Nephron (organoid): ENCODE results near the gene ARL15.
"Not testable (repeated sequence)": the region's sequence is repeated elsewhere in the genome, so short reads cannot be mapped to it uniquely, and the experiment has no call there.

Source experiments
- H3K27ac Mint-ChIP-seq, 3 experiments: 2 replicates each; pipeline ENCODE4 v1.8.0; 2020; ENCODE audit warnings: mixed read lengths in 3 of 3, mild to moderate bottlenecking in 2 of 3, moderate library complexity in 1 of 3
- H3K27me3 Mint-ChIP-seq: 2 replicates; pipeline ENCODE4 v1.8.0; 2021; ENCODE audit warnings: low read depth, mild to moderate bottlenecking, moderate library complexity, mixed read lengths
- H3K36me3 Mint-ChIP-seq: 2 replicates; pipeline ENCODE4 v1.8.0; 2020; ENCODE audit warnings: low read depth, mixed read lengths
- H3K4me1 Mint-ChIP-seq: 2 replicates; pipeline ENCODE4 v1.8.0; 2020; ENCODE audit warnings: mixed read lengths
- H3K4me3 Mint-ChIP-seq, 3 experiments: 2 replicates each; pipeline ENCODE4 v1.8.0; 2020; ENCODE audit warnings: mild to moderate bottlenecking in 3 of 3, mixed read lengths in 3 of 3, moderate library complexity in 2 of 3
- H3K9me3 Mint-ChIP-seq: 2 replicates; pipeline ENCODE4 v1.8.0; 2020; ENCODE audit warnings: mixed read lengths
- TF ChIP-seq, protein P1 (sequence below), 3 experiments: fragments of 200-600 bp; sonication (generic); IDR thresholded peaks; one replicate each; pipeline ENCODE4 v1.5.0; 2021; ENCODE audit warnings: antibody characterized with exemption in 3 of 3; ENCODE audit not compliant: unreplicated experiment in 3 of 3

ARL15 gene

DNA sequence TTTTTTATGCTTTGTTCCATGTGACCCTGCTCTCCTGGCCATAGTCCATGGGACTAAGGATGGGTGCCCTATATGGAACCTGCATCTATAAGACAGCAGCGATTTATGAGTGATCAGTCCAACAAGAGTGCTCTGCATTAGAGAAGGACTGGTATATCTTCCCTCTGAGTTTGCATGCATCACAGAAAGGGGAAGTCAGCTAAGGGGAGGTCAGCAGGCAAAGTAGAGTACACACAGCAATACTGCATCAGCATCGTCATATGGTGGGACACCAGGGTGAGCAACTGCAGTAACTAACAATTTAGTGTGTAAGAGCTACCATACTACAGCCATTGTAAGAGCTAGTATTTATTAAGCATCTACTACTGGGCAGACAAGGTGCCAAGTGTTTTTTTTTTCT, 438.6 kb downstream of the ARL15 start:
- Mint-ChIP-seq H3K4me3 (no peak overlapping the region), H3K9me3 (peaks cover 10% of the 10 kb centered on the region), H3K36me3 (peaks cover 5% of the 10 kb centered on the region), H3K27me3 (no peaks in the 10 kb centered on the region), H3K27ac (no peak overlapping the region), H3K4me1 (no peaks in the 10 kb centered on the region)
- TF ChIP-seq, protein P1, sequence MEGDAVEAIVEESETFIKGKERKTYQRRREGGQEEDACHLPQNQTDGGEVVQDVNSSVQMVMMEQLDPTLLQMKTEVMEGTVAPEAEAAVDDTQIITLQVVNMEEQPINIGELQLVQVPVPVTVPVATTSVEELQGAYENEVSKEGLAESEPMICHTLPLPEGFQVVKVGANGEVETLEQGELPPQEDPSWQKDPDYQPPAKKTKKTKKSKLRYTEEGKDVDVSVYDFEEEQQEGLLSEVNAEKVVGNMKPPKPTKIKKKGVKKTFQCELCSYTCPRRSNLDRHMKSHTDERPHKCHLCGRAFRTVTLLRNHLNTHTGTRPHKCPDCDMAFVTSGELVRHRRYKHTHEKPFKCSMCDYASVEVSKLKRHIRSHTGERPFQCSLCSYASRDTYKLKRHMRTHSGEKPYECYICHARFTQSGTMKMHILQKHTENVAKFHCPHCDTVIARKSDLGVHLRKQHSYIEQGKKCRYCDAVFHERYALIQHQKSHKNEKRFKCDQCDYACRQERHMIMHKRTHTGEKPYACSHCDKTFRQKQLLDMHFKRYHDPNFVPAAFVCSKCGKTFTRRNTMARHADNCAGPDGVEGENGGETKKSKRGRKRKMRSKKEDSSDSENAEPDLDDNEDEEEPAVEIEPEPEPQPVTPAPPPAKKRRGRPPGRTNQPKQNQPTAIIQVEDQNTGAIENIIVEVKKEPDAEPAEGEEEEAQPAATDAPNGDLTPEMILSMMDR (IDR thresholded peaks at IDR 0.05; ENCODE audit: unreplicated experiment in 3 of 3), result no peak

DNA sequence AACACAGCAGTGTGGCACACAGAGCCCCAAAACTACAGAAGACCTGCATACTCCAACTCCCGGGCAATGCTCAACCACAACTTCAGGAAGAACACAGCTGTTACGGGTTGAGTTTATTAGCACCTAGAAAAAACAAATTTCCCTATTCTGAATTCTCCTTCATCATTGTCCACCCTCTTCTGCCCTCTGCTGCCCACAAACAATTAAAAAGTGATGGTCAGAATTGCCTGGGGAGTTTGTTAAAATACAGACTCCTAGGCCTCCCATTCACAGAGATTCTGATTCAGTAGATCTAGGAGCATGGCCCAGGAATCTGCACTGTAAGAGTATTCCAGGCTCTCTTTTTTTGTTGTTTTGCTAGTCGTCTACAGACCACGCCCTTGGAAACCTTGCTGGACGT, 439.3 kb downstream of the ARL15 start:
- Mint-ChIP-seq H3K27me3 (no peaks in the 10 kb centered on the region), H3K9me3 (peaks cover 10% of the 10 kb centered on the region), H3K4me1 (no peaks in the 10 kb centered on the region), H3K4me3 (no peak overlapping the region), H3K27ac (no peak overlapping the region), H3K36me3 (peaks cover 5% of the 10 kb centered on the region)
- TF ChIP-seq, protein P1 (IDR thresholded peaks at IDR 0.05; ENCODE audit: unreplicated experiment in 3 of 3), result no peak

DNA sequence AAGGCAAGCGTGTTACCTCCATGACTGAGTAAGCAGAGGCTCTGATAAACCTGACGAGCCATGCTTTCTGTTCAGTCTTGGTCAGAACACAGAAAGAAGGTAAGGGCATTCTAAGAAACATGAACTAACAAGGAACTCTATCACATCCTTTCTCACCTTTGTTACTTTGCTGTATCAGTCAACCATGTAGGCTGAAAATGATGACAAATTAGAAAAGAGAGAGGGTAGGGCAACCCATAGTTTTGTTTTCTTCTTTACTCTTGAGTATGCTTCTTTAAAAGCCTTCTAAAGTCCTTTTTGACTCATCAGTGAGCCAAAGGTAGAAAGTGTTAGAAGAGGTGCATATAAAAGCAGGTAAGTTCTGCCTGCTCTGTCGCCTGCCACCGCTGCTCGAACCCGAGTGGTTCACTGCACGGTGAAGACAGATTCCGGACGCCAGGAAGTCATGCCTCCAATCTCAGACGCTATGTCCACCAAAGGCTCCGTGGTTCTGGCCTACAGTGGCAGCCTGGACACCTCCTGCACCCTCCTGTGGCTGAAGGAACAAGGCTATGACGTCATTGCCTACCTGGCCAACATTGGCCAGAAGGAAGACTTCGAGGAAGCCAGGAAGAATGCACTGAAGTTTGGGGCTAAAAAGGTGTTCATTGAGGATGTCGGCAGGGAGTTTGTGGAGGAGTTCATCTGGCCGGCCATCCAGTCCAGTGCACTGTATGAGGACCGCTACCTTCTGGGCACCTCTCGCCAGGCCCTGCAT, 451.5 kb downstream of the ARL15 start:
- no peaks in the 10 kb centered on the region for H3K4me1 Mint-ChIP-seq
- H3K36me3 Mint-ChIP-seq, result peaks cover 4% of the 10 kb centered on the region
- H3K9me3 Mint-ChIP-seq, result peaks cover 26% of the 10 kb centered on the region
- no peak overlapping the region for H3K4me3 Mint-ChIP-seq
- H3K27ac Mint-ChIP-seq, result no peak overlapping the region
- peaks cover 4% of the 10 kb centered on the region for H3K27me3 Mint-ChIP-seq
- TF ChIP-seq, protein P1 (IDR thresholded peaks at IDR 0.05; ENCODE audit: unreplicated experiment in 3 of 3), result no peak

DNA sequence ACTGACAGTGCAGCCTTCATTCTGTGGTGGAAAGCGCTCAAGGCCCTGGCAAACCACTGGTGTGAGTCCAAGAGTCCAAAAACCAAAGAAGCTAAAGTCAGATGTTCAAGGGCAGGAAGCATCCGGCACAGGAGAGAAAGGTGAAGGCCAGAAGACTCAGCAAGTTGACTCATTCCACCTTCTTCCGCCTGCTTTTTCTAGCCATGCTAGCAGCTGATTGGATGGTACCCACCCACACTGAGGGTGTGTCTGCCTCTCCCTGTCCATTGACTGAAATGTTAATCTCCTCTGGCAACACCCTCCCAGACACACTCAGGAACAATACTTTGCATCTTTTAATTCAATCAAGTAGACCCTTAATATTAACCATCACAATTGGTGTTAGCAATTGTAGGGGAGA, 453.9 kb downstream of the ARL15 start:
- Mint-ChIP-seq H3K9me3 (peaks cover 41% of the 10 kb centered on the region), H3K4me1 (no peaks in the 10 kb centered on the region), H3K27me3 (peaks cover 4% of the 10 kb centered on the region), H3K36me3 (peaks cover 4% of the 10 kb centered on the region), H3K4me3 (no peak overlapping the region), H3K27ac (no peak overlapping the region)
- TF ChIP-seq, protein P1 (IDR thresholded peaks at IDR 0.05; ENCODE audit: unreplicated experiment in 3 of 3), result no peak

DNA sequence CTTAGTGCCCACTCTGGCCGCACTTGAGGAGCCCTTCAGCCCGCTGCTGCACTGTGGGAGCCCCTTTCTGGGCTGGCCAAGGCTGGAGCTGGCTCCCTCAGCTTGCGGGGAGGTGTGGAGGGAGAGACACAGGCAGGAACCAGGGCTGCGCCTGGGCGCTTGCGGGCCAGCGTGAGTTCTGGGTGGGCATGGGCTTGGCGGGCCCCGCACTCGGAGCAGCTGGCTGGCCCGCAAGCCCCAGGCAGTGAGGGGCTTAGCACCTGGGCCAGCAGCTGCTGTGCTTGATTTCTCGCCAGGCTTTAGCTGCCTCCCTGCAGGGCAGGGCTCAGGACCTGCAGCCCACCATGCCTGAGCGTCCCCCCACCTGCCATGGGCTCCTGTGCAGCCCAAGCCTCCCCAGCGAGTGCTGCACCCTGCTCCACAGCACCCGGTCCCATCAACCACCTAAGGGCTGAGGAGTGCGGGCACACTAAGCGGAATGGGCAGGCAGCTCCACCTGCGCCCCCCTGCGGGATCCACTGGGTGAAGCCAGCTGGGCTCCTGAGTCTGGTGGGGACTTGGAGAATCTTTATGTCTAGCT, 473.4 kb downstream of the ARL15 start:
- not testable (repeated sequence) for H3K27ac Mint-ChIP-seq, H3K4me1 Mint-ChIP-seq, H3K4me3 Mint-ChIP-seq, H3K36me3 Mint-ChIP-seq, H3K27me3 Mint-ChIP-seq
- peaks cover 29% of the 10 kb centered on the region for H3K9me3 Mint-ChIP-seq

DNA sequence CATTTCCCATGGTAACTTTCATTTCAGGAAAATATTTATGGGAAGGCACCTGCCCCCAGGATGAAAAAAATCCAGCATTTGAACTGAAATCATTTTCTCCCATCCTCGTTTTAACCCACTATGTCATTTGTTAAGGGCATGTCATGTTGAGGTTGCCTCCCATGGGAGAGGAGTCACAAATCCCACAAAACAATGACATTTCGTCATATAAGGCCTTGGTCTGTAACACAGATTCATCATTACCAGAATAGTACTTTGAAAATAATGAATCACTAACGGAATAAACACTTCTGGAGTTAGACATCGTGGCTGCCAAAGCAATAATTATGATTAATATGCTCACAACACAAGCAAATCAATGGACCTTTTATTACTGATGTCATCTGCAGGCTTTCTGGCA, 475.9 kb downstream of the ARL15 start:
- peaks cover 4% of the 10 kb centered on the region for H3K36me3 Mint-ChIP-seq
- no peak overlapping the region for H3K27ac Mint-ChIP-seq
- H3K4me3 Mint-ChIP-seq, result no peak overlapping the region
- no peaks in the 10 kb centered on the region for H3K27me3 Mint-ChIP-seq
- TF ChIP-seq, protein P1 (IDR thresholded peaks at IDR 0.05; ENCODE audit: unreplicated experiment in 3 of 3), result no peak
- H3K4me1 Mint-ChIP-seq, result peaks cover 4% of the 10 kb centered on the region
- peaks cover 24% of the 10 kb centered on the region for H3K9me3 Mint-ChIP-seq
